NCI-H187 (cell line): ENCODE data around the gene BRD8.

ENCODE experiments used
- DNase-seq, 2 experiments: peaks; one replicate each; lab custom pipeline; 2025; lab: John Stamatoyannopoulos, UW

BRD8 gene

GRCh38 chr5:138096997-138097828 lies 81.2 kb downstream of the BRD8 start:
- no peak for DNase-seq

GRCh38 chr5:138096363-138096762 lies 82.1 kb downstream of the BRD8 start:
- DNase-seq, result no peak

- DNase-seq, result no peak
These were observed 83.1 kb downstream of the BRD8 start for GRCh38 chr5:138095100-138095907.

GRCh38 chr5:138093036-138093435 lies 85.4 kb downstream of the BRD8 start:
- DNase-seq, result no peak

GRCh38 chr5:138092301-138092700 lies 86.1 kb downstream of the BRD8 start:
- DNase-seq, result no peak

GRCh38 chr5:138091685-138092084 lies 86.7 kb downstream of the BRD8 start:
- no peak for DNase-seq
